Kidney (tissue), 14 donors: Measurements from ENCODE around the gene FBXL2. TPM values are rescaled to one million over a fixed set of nuclear protein-coding genes. Genes with fewer than 3 reads are reported as not detected.

Experiments used
- DNase-seq, 5 donors: peaks; one replicate each; pipeline ENCODE4 v3.0.0-alpha.2; 2013 to 2020
- FAIRE-seq: peaks from 2 replicates; lab custom pipeline; 2012; peaks lifted over from hg19 to GRCh38; lab: Jason Lieb, UNC
- H3K27ac ChIP-seq, 2 donors: one replicate each; pipeline ENCODE4 v1.7.0; 2013; ENCODE audit warnings: low read depth in 2 of 2, low read length in 2 of 2, inconsistent platforms in 1 of 2
- H3K27me3 ChIP-seq: one replicate; pipeline ENCODE4 v1.7.1; 2013; ENCODE audit warnings: low read length, inconsistent platforms; ENCODE audit not compliant: control insufficient read depth, insufficient read depth
- H3K36me3 ChIP-seq, 3 donors: one replicate each; pipeline versions ENCODE4 v1.7.0 to v1.7.1; 2013; ENCODE audit warnings: low read length in 3 of 3, control low read depth in 1 of 3, inconsistent platforms in 1 of 3; ENCODE audit not compliant: insufficient read depth in 3 of 3, control insufficient read depth in 2 of 3
- H3K4me1 ChIP-seq, 3 donors: one replicate each; pipeline versions ENCODE4 v1.7.0 to v1.7.1; 2013; ENCODE audit warnings: low read length in 3 of 3, inconsistent platforms in 1 of 3, low read depth in 1 of 3; ENCODE audit not compliant: control insufficient read depth in 2 of 3, insufficient read depth in 2 of 3
- H3K4me3 ChIP-seq, 3 donors: one replicate each; pipeline versions ENCODE4 v1.7.0 to v1.8.1; 2013; ENCODE audit warnings: low read length in 3 of 3, control low read depth in 1 of 3, inconsistent platforms in 1 of 3
- H3K9ac ChIP-seq, 3 donors: one replicate each; pipeline versions ENCODE4 v1.7.0 to v1.7.1; 2013; ENCODE audit warnings: low read length in 3 of 3, control low read depth in 1 of 3, inconsistent platforms in 1 of 3
- H3K9me3 ChIP-seq, 3 donors: one replicate each; pipeline versions ENCODE4 v1.7.0 to v1.7.1; 2013; ENCODE audit warnings: low read length in 3 of 3, control low read depth in 1 of 3, inconsistent platforms in 1 of 3; ENCODE audit not compliant: control insufficient read depth in 2 of 3, insufficient read depth in 1 of 3
- intact Hi-C: fragments of 100-400 bp; cut with DNase I; formaldehyde crosslinking; loops from one replicate; pipeline ENCODE4 v1.11.1; 2022
- polyA plus RNA-seq: library from polyadenylated mRNA; stranded (reverse); fragments of 350-450 nt; fragmentation: Illumina TruSeq; extraction: RNeasy Lipid Tissue Mini Kit (QIAGEN cat#74804); gene quantifications from one replicate; pipeline ENCODE4 v1.2.3, GENCODE V29; 2014; ENCODE audit warnings: low read depth, low replicate concordance; ENCODE audit not compliant: insufficient read depth
- total RNA-seq: library from RNA; stranded (reverse); fragmentation: NEBNext Ultra II Directional; extraction: Animal tissue kit (Norgen Biotek cat#: 25700); gene quantifications from one replicate; pipeline ENCODE4 v1.2.1, GENCODE V29; 2021
- TF ChIP-seq, protein P1 (sequence below): IDR thresholded peaks from 3 replicates; pipeline ENCODE4 v1.5.1; 2012; ENCODE audit warnings: mild to moderate bottlenecking, moderate library complexity, borderline replicate concordance; ENCODE audit not compliant: insufficient read depth; ENCODE audit errors: extremely low read depth
- donor health status: control.
- donor health status: control.
- donor health status: control.
- donor health status: control.
- donor health status: control.
- donor health status: DM: yes; HTN: yes; CAD: no.
- donor health status: Normal renal cell carcinoma (clear cell type).

The FBXL2 gene
- total and polyA plus RNA-seq, 2 donors from 2014 or later: 10.8 to 18.3 TPM

DNA sequence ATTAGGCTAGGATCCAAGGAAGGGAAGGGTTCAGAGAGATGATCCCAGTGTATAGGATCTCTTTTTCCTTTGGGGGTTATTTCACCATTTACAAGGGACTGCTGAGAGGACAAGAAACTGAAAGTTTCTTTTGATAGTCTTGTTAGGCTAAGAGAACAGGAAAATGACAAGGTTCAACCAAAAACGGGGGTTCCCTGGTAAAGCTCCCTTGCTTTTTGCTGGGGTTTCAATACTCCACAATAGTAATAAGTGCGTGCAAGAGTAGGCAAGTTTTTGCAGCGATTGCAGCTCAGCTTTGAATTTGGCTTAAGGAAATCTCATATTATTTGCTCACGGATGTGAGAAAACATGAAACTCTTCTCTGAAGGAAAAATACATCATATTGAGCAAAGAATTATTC is 39.8 kb upstream of the FBXL2 start:
- no peak overlapping the region for H3K4me3 ChIP-seq
- intact Hi-C loops: no loop called here
- no peak for DNase-seq
- no peak overlapping the region for H3K9ac ChIP-seq
- no peaks in the 10 kb centered on the region for H3K4me1 ChIP-seq
- FAIRE-seq: no peak
- no peaks in the 10 kb centered on the region for H3K27me3 ChIP-seq
- TF ChIP-seq, protein P1, sequence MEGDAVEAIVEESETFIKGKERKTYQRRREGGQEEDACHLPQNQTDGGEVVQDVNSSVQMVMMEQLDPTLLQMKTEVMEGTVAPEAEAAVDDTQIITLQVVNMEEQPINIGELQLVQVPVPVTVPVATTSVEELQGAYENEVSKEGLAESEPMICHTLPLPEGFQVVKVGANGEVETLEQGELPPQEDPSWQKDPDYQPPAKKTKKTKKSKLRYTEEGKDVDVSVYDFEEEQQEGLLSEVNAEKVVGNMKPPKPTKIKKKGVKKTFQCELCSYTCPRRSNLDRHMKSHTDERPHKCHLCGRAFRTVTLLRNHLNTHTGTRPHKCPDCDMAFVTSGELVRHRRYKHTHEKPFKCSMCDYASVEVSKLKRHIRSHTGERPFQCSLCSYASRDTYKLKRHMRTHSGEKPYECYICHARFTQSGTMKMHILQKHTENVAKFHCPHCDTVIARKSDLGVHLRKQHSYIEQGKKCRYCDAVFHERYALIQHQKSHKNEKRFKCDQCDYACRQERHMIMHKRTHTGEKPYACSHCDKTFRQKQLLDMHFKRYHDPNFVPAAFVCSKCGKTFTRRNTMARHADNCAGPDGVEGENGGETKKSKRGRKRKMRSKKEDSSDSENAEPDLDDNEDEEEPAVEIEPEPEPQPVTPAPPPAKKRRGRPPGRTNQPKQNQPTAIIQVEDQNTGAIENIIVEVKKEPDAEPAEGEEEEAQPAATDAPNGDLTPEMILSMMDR: no peak
- H3K9me3 ChIP-seq: no peaks in the 10 kb centered on the region
- no peak overlapping the region for H3K27ac ChIP-seq
- H3K36me3 ChIP-seq: no peaks in the 10 kb centered on the region

DNA sequence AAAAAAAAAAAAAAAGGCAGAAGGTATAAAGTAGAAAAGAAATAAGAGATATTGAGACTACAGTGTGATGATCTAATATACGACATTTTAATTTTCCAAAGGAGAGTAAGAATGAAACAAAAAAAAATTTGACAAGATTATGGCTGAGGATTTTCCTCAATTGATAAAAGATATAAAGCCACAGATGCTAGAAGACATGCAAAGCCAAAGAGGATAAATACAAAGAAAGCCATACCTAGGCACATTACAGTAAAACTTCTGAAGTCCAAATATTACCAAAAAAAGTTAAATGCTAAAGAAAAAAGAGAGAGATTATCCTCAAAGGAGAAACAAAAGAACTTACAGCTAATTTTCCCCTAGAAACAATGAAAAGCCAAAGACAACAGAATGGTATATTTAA is 38.3 kb upstream of the FBXL2 start:
- TF ChIP-seq, protein P1: no peak
- intact Hi-C loops: no loop called here
- FAIRE-seq (no peak), DNase-seq (no peak)
- H3K36me3 ChIP-seq: no peaks in the 10 kb centered on the region
- H3K9ac ChIP-seq: no peak overlapping the region
- H3K4me1 ChIP-seq: no peaks in the 10 kb centered on the region
- no peaks in the 10 kb centered on the region for H3K9me3 ChIP-seq
- H3K27me3 ChIP-seq: no peaks in the 10 kb centered on the region
- no peak overlapping the region for H3K27ac ChIP-seq
- no peak overlapping the region for H3K4me3 ChIP-seq

DNA sequence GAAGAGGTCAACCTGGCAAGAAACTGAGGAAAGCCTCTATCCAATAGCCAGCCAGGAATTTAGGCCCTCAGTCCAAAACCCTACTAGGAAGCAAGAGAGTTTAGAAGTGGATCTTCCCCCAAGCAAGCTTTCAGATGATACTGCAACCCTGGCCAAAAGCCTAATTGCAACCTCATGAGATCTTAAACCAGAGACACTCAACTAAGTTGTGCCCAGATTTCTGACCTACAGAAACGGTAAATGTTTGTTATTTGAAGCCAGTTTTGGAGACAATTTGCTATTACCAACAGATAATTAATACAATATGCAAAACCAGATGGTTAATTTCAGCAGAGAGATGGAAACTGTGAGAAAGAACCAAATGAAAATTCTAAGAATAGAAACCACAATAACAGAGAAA is 37.0 kb upstream of the FBXL2 start:
- no peak overlapping the region for H3K4me3 ChIP-seq
- DNase-seq (no peak), FAIRE-seq (no peak)
- no peaks in the 10 kb centered on the region for H3K4me1 ChIP-seq
- TF ChIP-seq, protein P1: no peak
- intact Hi-C loops: no loop called here
- H3K27ac ChIP-seq: no peak overlapping the region
- no peak overlapping the region for H3K9ac ChIP-seq
- H3K36me3 ChIP-seq: no peaks in the 10 kb centered on the region
- H3K27me3 ChIP-seq: no peaks in the 10 kb centered on the region
- no peaks in the 10 kb centered on the region for H3K9me3 ChIP-seq

DNA sequence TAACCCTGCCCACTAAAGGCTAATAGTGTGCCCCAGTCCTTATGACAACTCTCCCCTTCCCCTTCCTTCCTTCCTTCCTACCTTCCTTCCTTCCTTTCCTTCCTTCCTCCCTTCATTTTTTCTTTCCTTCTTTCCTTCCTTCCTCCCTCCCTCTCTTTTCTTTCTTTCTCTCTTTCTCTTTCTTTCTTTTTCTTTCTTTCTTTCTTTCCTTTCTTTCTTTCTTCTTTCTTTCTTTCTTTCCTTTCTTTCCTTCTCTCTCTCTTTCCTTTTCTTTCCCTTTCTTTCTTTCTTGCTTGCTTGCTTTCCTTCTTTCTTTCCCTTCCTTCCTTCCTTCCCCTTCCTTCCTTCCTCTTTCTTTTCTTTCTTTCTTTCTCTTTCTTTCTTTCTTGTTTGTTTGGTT is 30.5 kb upstream of the FBXL2 start:
- Histone ChIP-seq H3K9ac (no peak overlapping the region), H3K27ac (no peak overlapping the region), H3K27me3 (no peaks in the 10 kb centered on the region), H3K4me3 (no peak overlapping the region), H3K9me3 (no peaks in the 10 kb centered on the region), H3K36me3 (no peaks in the 10 kb centered on the region), H3K4me1 (no peaks in the 10 kb centered on the region)
- TF ChIP-seq, protein P1: no peak
- intact Hi-C loops: no loop called here
- FAIRE-seq (no peak), DNase-seq (no peak)
